Measurements from ENCODE around the gene SLAMF8. TPM values are rescaled to one million over a fixed set of nuclear protein-coding genes. Genes with fewer than 3 reads are reported as not detected.

The SLAMF8 gene
- total RNA-seq, 4 donors from 2014 or later: 2.7 to 5.5 (median 3.9) TPM

DNA sequence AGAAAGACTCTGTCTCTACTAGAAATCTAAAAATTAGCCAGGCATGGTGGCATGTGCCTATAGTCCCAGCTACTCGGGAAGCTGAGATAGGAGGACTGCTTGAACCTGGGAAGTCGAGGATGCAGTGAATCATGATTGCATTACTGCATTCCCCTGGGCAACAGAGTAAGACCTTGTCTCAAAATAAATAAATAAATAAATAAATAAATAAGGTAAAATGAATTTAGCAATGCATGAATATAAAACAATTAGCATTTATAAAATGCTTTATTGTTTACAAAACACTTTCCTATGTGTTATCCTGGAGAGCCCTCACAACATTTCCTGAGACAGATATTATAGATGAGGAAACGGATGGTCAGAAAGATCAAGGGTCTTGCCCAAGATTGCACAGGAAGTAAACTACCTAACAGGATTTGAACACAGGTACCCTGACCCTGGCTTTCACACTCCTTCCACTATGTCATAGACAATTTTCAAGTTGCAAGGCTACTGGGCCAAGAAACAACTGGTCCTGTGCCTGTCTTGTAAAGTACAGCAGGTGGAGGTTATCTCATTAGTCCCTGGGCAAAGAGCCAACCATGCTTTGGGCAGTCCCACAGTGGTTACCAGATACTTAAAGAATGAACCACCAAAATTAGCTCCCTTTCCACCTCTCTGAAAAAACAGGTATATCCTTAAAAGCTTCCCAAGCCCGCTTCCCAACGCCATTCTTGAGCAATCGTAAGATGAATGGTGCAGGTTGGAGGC is 51.2 kb downstream of the SLAMF8 start:
- no peaks in the 10 kb centered on the region for H3K9me3 ChIP-seq
- TF ChIP-seq EP300 (IDR thresholded peaks at IDR 0.05) (no peak), CTCF (IDR thresholded peaks at IDR 0.05) (no peak), POLR2AphosphoS5 (IDR thresholded peaks at IDR 0.05) (no peak), POLR2A (IDR thresholded peaks at IDR 0.05) (no peak)

GRCh38 chr1:159879136-159879535 is 52.5 kb downstream of the SLAMF8 start:
- H3K4me1 ChIP-seq: peaks cover 16% of the 10 kb centered on the region
- no peaks in the 10 kb centered on the region for H3K9me3 ChIP-seq
- H3K27me3 ChIP-seq: no peaks in the 10 kb centered on the region
- no peak overlapping the region for H3K27ac ChIP-seq
- no peaks in the 10 kb centered on the region for H3K36me3 ChIP-seq
- DNase-seq (ENCODE audit: low spot score in 2 of 2): no peak
- no peak overlapping the region for H3K4me3 ChIP-seq
- WGBS: 82% methylated on average over 3 of the region's 3 CpGs
- TF ChIP-seq POLR2AphosphoS5 (IDR thresholded peaks at IDR 0.05) (no peak), POLR2A (IDR thresholded peaks at IDR 0.05) (no peak), CTCF (IDR thresholded peaks at IDR 0.05) (no peak), EP300 (IDR thresholded peaks at IDR 0.05) (no peak)

More for the DNA sequence above, 51.2 kb downstream of the SLAMF8 start:
- WGBS: 84% methylated on average over 6 of the region's 6 CpGs
- DNase-seq (ENCODE audit: low spot score in 2 of 2): no peak
- no peaks in the 10 kb centered on the region for H3K27me3 ChIP-seq
- no peaks in the 10 kb centered on the region for H3K36me3 ChIP-seq
- peaks cover 23% of the 10 kb centered on the region for H3K4me1 ChIP-seq
- H3K27ac ChIP-seq: no peak overlapping the region
- H3K4me3 ChIP-seq: no peak overlapping the region

GRCh38 chr1:159879977-159880376 is 53.3 kb downstream of the SLAMF8 start:
- Histone ChIP-seq H3K27ac (no peak overlapping the region), H3K4me1 (peaks cover 16% of the 10 kb centered on the region), H3K27me3 (no peaks in the 10 kb centered on the region), H3K9me3 (no peaks in the 10 kb centered on the region), H3K4me3 (no peak overlapping the region), H3K36me3 (no peaks in the 10 kb centered on the region)
- TF ChIP-seq POLR2AphosphoS5 (IDR thresholded peaks at IDR 0.05): no peak
- no peak for TF ChIP-seq POLR2A (IDR thresholded peaks at IDR 0.05)
- no peak for TF ChIP-seq CTCF (IDR thresholded peaks at IDR 0.05)
- no peak for TF ChIP-seq EP300 (IDR thresholded peaks at IDR 0.05)
- no peak for DNase-seq (ENCODE audit: low spot score in 2 of 2)
- WGBS: 65% methylated on average over 4 of the region's 4 CpGs

- 72% methylated on average over 3 of the region's 3 CpGs for WGBS
- no peak for DNase-seq (ENCODE audit: low spot score in 2 of 2)
- no peaks in the 10 kb centered on the region for H3K9me3 ChIP-seq
- peaks cover 16% of the 10 kb centered on the region for H3K4me1 ChIP-seq
- H3K27ac ChIP-seq: no peak overlapping the region
- no peaks in the 10 kb centered on the region for H3K36me3 ChIP-seq
- H3K4me3 ChIP-seq: no peak overlapping the region
- TF ChIP-seq CTCF (IDR thresholded peaks at IDR 0.05): no peak
- no peak for TF ChIP-seq POLR2AphosphoS5 (IDR thresholded peaks at IDR 0.05)
- no peak for TF ChIP-seq EP300 (IDR thresholded peaks at IDR 0.05)
- no peak for TF ChIP-seq POLR2A (IDR thresholded peaks at IDR 0.05)
- H3K27me3 ChIP-seq: no peaks in the 10 kb centered on the region
Measured at GRCh38 chr1:159880430-159880829, 53.8 kb downstream of the SLAMF8 start.

DNA sequence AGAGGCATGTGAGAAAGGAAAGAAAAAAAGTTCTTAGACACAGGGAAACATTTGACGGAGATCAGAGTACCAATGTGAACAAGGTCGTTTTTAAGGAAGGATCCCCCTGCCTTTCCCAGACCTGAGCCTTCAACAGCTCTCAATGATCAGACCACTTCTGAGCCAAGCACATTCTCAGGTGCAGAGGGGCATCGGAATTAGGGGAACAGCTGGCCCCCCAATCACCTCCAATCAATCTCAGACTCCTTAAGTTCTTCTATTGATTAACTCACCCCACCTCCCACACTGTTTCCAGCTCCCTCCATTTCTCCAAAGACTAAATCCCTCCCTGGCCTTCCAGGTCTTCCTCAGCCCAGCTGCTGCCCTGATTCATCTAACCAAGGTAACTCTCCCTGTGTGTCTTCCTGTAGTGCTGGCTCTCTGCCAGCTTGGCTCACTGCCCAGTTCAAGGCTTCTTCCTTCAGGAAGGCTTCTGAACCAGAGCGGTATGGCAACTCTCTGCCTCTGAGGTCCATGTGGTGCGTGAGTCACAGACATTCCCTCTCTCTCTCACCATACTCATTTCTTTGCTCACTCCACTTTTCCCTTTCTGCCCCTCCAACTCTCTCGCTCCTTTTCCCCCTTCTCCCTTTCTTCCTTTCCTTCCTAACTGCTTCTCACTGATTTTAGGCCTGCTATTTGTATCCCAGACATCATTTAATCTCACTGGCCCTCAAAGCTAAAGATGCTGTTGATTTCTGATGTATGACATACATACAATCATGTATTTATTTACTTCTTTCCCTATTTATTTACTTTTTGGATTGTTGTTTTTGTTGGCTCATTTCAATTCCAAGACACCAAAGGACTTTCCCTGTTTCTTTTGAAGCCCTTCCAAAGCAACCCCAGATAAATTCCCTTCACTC is 55.2 kb downstream of the SLAMF8 start:
- H3K27ac ChIP-seq: peak overlapping the region; percentile 24
- H3K4me1 ChIP-seq: peaks cover 16% of the 10 kb centered on the region
- no peaks in the 10 kb centered on the region for H3K9me3 ChIP-seq
- no peaks in the 10 kb centered on the region for H3K27me3 ChIP-seq
- H3K36me3 ChIP-seq: no peaks in the 10 kb centered on the region
- no peak for TF ChIP-seq EP300 (IDR thresholded peaks at IDR 0.05)
- TF ChIP-seq CTCF (IDR thresholded peaks at IDR 0.05): no peak
- peak in 1 of 3 donors; percentile 67 for TF ChIP-seq POLR2AphosphoS5 (IDR thresholded peaks at IDR 0.05)
- no peak for TF ChIP-seq POLR2A (IDR thresholded peaks at IDR 0.05)
- peak; percentile 91 to 92 for DNase-seq (ENCODE audit: low spot score in 2 of 2)
- WGBS: 47% methylated on average over 6 of the region's 6 CpGs
- H3K4me3 ChIP-seq: no peak overlapping the region

Measured in suprapubic skin (tissue), 4 donors.